Glutamatergic neuron (in vitro differentiated cells): ENCODE results near the gene EIF5AL1. TPM values are rescaled to one million over a fixed set of nuclear protein-coding genes. Genes with fewer than 3 reads are reported as not detected.
"Not testable (repeated sequence)": the region's sequence is repeated elsewhere in the genome, so short reads cannot be mapped to it uniquely, and the experiment has no call there.

Experiments
- DNase-seq: peaks from one replicate; pipeline ENCODE4 v3.0.0; 2022
- H3K27ac Mint-ChIP-seq: one replicate; pipeline ENCODE4 v1.8.0; 2020; ENCODE audit warnings: mild to moderate bottlenecking, mixed read lengths, inconsistent platforms; ENCODE audit not compliant: unreplicated experiment
- H3K27me3 Mint-ChIP-seq: one replicate; pipeline ENCODE4 v1.8.0; 2020; ENCODE audit warnings: mild to moderate bottlenecking, moderate library complexity, mixed read lengths, inconsistent platforms; ENCODE audit not compliant: unreplicated experiment
- H3K36me3 Mint-ChIP-seq: one replicate; pipeline ENCODE4 v1.8.0; 2020; ENCODE audit warnings: mild to moderate bottlenecking, mixed read lengths, inconsistent platforms; ENCODE audit not compliant: unreplicated experiment
- H3K4me1 Mint-ChIP-seq: one replicate; pipeline ENCODE4 v1.8.0; 2020; ENCODE audit warnings: mild to moderate bottlenecking, low read depth, mixed read lengths, inconsistent platforms; ENCODE audit not compliant: unreplicated experiment
- H3K4me3 Mint-ChIP-seq: one replicate; pipeline ENCODE4 v1.8.0; 2020; ENCODE audit warnings: mild to moderate bottlenecking, mixed read lengths, inconsistent platforms; ENCODE audit not compliant: unreplicated experiment
- H3K9me3 Mint-ChIP-seq: one replicate; pipeline ENCODE4 v1.8.0; 2020; ENCODE audit warnings: mild to moderate bottlenecking, moderate library complexity, mixed read lengths, inconsistent platforms; ENCODE audit not compliant: unreplicated experiment
- total RNA-seq: library from RNA; stranded (reverse); fragmentation: NEBNext Ultra II Directional; extraction: Animal tissue kit (Norgen Biotek cat#: 25700); gene quantifications from one replicate; pipeline ENCODE4 v1.2.1, GENCODE V29; 2021; ENCODE audit not compliant: unreplicated experiment
- TF ChIP-seq, protein P1 (sequence below): fragments of 200-600 bp; sonication (generic); IDR thresholded peaks from one replicate; pipeline ENCODE4 v1.5.0; 2021; ENCODE audit not compliant: partially characterized antibody, unreplicated experiment

Gene EIF5AL1
- total RNA-seq, 1 donor from 2014 or later: 0.61 TPM

DNA sequence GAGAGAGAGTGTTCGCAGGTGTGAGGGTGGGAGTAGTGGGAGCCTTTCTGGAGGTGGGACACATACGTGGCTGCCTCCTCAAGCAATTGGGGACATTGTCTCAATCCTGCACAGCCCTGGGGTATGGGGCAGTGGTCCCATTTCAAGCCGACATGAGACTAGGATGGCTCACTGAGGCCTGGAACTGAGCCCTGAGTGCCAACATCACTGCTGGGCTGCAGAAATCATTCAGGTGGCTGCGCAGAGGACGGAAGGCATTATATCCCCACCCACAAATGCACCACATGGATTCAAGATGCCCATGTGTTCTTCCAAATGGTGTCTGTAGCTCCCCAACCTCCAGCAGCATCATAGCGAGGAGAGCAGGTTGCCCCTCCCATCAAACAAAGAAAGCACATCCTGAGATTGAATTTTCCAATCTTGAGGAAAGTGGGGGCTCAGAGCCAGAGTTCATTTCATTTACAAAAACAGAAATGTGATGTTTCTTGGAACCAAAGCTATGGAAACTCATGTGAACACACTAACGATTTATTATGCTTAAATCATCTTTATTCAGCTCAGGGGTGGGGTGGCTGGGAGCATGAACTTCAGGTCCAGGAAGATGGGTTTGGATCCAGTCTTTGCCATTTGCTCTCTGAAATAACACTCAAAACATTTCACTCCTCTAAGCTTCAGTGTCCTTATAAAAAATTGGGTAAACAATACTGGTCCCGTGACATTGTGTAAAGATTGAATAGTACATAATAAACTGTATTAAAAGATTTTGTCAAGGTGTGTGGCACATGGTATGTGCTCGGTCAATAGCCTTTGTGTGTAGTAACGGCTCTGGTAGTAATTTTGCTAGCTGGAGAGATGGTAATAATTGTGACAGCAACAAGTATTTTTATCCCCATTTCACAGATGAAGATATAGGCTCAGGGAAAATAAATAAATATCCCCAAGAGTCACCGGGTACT, 43.3 kb downstream of the EIF5AL1 start:
- TF ChIP-seq, protein P1, sequence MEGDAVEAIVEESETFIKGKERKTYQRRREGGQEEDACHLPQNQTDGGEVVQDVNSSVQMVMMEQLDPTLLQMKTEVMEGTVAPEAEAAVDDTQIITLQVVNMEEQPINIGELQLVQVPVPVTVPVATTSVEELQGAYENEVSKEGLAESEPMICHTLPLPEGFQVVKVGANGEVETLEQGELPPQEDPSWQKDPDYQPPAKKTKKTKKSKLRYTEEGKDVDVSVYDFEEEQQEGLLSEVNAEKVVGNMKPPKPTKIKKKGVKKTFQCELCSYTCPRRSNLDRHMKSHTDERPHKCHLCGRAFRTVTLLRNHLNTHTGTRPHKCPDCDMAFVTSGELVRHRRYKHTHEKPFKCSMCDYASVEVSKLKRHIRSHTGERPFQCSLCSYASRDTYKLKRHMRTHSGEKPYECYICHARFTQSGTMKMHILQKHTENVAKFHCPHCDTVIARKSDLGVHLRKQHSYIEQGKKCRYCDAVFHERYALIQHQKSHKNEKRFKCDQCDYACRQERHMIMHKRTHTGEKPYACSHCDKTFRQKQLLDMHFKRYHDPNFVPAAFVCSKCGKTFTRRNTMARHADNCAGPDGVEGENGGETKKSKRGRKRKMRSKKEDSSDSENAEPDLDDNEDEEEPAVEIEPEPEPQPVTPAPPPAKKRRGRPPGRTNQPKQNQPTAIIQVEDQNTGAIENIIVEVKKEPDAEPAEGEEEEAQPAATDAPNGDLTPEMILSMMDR: no peak
- DNase-seq: no peak
- Mint-ChIP-seq H3K4me3 (no peak overlapping the region), H3K4me1 (peaks cover 2% of the 10 kb centered on the region), H3K27ac (no peak overlapping the region), H3K36me3 (no peaks in the 10 kb centered on the region), H3K27me3 (peaks cover 8% of the 10 kb centered on the region), H3K9me3 (peaks cover 3% of the 10 kb centered on the region)

DNA sequence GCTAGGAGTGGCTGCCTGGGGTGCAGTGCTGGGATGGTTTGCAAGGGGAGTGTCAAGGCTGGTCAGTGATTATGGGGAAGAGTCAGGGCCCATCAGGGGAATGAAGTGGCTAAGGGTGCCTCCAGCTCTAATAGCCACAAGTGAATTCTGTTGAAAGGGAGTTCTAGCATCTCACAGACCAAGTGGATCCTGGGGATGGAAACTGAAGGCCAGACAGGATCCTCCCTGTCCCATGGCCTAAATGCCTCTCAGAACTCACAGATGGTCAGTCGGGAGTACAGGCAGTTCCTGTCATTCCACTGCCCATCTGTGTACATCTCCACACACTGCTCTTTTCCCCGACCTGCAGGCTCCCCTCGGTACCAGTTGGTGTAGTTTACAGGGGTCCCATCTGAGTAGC, 44.6 kb downstream of the EIF5AL1 start:
- not testable (repeated sequence) for H3K27me3 Mint-ChIP-seq, H3K36me3 Mint-ChIP-seq, H3K4me1 Mint-ChIP-seq, H3K9me3 Mint-ChIP-seq, H3K4me3 Mint-ChIP-seq, DNase-seq, H3K27ac Mint-ChIP-seq

DNA sequence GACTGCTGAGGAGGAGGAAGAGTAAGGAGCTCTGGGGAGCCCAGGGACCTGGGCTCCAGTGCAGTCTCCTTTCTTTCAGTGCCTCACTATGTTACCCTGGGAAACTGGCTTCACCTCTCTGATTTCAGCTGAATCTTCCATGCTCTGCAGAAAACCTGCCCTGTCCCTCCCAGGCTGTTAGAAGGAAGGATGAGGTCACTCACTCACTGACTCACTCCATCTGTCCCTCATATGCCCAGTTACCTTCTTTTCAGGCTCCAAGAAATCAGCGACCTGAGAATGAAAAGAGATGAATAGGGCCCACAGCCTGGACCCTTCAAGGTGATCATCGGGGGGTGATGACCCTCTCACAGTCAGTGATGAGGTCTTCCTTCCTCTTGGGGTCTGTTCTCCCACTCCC, 47.4 kb downstream of the EIF5AL1 start:
- no peaks in the 10 kb centered on the region for H3K36me3 Mint-ChIP-seq
- H3K27ac Mint-ChIP-seq: peak overlapping the region; percentile 43
- TF ChIP-seq, protein P1: no peak
- H3K27me3 Mint-ChIP-seq: peaks cover 6% of the 10 kb centered on the region
- no peak for DNase-seq
- H3K9me3 Mint-ChIP-seq: peaks cover 3% of the 10 kb centered on the region
- H3K4me1 Mint-ChIP-seq: peaks cover 2% of the 10 kb centered on the region
- H3K4me3 Mint-ChIP-seq: no peak overlapping the region

DNA sequence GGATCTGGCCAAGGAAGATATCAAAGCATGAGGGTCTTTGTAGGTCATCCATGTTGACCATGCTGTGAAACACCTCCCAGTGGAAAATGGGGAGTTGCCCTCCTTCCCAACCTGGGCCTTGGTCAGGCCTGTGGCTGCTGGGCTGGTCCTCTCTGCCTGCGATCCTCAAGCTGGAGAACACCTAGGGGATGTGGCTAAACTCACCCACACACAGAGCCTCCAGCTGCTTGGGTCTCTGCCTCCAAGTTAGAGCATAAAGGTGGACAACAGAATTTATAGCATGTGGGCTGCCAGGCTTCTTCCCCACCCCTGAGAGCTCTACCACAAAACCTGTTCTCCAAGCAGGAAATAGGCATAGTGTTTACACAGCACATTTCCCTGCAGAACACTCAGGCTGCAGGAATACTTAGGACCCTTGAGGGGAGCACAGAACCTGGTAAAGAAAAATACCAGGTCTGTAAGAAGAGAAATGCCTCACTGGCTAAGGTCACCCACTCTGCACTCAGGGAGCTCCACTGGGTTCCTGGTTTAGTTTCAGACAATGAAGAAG, 47.9 kb downstream of the EIF5AL1 start, which contains the start of gene SFTPA2:
SFTPA2 (minus strand) TSS at position 248 of the 550 bp plus-strand sequence. CDS start 924 bp downstream, outside the sequence.
- Mint-ChIP-seq H3K4me1 (peaks cover 2% of the 10 kb centered on the region), H3K9me3 (peaks cover 3% of the 10 kb centered on the region), H3K36me3 (no peaks in the 10 kb centered on the region), H3K27ac (peak within 1 kb of the TSS; percentile 43), H3K27me3 (peaks cover 6% of the 10 kb centered on the region), H3K4me3 (no peak within 1 kb of the TSS)
- TF ChIP-seq, protein P1: no peak
- no peak for DNase-seq

DNA sequence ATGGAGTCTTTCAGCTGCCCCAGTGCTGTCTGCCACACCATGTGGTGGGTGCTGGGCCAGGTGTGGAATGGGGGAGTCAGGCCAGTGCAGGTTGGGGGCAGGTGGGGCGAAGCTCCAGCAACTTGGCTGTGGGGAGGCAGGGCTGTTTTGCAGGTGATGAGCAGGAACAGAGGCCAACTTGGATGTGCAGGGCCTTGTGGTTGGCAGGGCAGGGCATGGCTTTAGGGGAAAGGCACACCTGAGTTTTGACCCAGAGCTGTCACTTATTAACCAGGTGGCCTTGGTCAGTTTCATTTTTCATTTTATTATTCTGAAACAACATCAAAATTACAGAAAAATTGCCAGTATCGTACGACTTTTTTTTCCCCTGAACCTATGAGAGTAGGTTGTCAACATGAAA, 48.9 kb downstream of the EIF5AL1 start:
- H3K9me3 Mint-ChIP-seq: peaks cover 3% of the 10 kb centered on the region
- DNase-seq: no peak
- H3K27ac Mint-ChIP-seq: no peak overlapping the region
- H3K27me3 Mint-ChIP-seq: peaks cover 4% of the 10 kb centered on the region
- H3K4me1 Mint-ChIP-seq: peaks cover 2% of the 10 kb centered on the region
- H3K4me3 Mint-ChIP-seq: no peak overlapping the region
- H3K36me3 Mint-ChIP-seq: no peaks in the 10 kb centered on the region
- TF ChIP-seq, protein P1: no peak
